ENCODE results near the gene KCTD1.
A peak's percentile ranks its signal among the peaks of the same experiment; 100 is the strongest.

Gene KCTD1

DNA sequence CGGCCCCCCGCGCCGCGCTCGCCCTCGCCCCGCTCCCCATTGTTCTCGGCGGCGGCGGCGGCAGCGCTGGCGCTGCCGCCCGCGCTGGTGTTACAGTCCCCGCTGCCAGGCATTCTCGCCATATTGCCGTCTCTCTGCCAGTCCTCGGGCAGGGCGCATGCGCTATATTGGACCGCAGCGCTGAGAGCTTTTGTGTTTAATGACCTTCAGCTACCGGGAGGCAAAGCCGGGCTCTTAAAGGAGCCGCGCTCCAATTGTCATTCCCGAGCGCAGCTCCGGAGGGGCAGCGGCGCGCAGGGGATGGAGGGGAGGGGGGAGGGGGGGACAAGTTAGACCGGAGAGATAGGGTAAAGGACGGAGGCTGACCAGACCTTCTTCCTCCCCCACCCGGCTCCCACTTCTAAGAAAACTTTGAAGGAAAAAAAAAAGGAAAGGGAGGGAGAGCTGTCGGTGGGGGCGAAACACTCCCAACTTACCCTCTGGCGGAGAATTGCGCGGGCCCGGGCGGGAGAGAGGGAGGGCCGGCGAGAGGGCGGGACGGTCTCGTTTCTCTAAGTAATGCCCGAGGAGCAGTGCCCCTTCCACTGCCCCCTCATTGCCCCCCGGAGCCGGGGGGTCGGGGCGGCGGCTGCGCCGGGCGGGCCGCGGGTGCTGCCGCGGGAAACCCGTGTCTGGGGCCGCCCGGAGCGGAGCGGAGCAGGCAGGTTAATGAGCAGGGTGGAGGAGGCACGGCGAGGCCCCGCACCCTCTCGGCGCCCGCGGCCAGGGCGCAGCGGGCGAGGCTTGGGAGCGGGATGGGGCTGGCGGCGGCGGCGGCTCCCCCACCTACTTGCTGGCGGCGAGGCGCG is at the start of gene KCTD1:
Gene KCTD1 (minus strand): TSS at position 139 of the 848 bp plus-strand sequence. CDS start 17 bp downstream, at position 122.
- DNase-seq = peak; percentile 10

DNA sequence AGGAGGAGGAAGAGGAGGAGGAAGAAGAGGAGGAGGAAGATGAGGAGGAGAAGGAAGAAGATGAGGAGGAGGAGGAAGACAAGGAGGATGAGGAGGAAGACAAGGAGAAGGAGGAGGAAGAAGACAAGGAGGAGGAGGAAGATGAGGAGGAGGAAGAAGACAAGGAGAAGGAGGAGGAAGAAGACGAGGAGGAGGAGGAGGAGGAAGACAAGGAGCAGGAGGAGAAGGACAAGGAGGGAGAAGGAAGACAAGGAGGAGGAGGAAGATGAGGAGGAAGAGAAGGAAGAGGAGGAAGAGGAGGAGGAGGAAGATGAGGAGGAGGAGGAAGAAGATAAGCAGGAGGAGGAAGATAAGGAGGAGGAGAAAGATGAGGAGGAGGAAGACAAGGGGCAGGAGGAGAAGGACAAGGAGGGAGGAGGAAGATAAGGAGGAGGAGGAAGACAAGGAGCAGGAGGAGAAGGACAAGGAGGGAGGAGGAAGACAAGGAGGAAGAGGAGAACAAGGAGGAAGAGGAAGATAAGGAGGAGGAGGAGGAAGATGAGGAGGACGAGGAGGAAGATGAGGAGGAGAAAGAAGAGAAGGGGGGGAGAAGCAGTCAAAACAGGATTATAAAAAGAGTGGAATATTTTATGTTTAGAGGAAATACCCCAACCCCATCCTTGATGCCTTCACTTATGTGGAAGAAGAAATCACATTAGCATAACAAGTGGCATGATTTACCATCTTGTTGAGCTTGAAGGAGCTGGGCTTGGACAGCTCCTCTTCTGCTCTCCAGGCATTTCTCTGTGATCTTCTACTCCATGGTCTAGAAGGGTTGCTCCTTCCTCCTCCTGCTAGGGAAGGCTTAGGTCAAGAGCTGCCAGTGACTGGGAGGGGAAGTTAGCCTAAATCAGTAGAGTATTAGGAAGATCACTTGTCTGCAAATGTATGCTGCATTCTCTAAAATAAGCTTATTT is 45.3 kb upstream of the KCTD1 start:
- DNase-seq = no peak

DNA sequence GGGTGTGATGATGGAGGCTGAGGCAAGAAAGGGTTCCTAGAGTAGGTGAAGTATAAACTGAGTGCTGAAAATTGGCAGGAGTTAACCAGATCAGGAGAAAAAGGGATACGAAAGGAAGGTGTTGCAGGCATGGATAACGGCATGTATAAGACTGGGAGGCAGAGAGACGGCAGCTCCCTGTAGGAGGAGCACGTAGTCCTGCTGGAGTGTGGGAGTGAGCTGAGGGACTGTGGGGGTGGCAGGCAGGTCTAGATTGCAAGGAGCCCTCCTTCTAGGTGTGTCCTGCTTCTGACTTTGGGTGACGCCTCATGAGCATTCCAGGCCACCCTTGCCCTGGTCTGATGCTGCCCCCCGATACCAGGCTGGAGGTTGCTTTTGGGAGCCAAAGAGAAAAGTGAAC is 36.4 kb upstream of the KCTD1 start:
- DNase-seq = no peak

DNA sequence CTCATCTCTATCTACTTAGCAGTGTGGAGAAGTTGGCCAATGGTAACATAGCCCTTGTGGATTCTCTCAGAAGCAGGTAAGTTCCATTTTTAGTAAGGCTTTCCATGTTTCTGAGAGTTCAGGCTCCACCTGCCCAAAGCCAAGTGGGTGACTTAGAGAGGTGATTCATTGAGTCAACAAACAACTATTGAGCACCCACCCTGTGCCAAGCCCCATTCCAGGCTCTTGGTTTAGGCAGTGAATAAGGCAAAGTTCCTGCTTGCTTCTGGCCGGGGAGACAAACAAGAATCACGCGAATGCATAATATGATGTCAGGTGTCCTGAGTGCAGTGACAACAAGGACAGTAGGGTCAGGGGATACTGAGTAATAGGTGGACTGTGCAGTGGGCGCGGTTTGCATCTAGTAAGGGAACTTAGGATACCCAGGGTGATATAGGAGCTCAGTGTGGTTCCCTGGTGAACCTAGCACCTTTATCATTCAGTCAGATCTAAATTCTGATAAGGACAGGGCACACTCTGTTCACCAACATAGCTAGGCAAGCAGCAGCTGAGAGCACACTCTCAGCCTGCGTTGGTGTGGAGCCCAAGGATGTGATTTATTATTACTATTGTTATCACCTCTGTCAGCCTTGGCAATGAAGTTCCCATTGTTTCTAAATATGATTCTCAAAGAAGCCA is 31.7 kb upstream of the KCTD1 start:
- DNase-seq = no peak

DNA sequence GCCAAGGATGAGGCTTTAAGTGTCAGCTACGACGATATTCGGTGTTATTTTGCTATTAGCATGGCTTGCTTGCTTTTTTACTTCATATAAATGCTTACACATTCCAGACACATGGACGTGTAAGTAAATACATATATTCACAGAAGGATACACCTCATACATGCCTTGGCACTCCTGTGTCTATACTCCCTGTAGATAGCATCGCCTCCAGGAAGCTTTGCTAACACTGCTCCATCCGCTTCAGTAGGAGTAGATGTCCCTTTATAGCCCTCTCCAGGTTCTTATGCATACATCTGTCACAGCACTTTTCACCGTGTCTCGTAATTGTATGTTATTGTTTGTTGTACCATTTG is 27.5 kb upstream of the KCTD1 start:
- no peak for DNase-seq

- no peak for DNase-seq
Observed at GRCh38 chr18:26574958-26575864, 26.9 kb upstream of the KCTD1 start.

DNA sequence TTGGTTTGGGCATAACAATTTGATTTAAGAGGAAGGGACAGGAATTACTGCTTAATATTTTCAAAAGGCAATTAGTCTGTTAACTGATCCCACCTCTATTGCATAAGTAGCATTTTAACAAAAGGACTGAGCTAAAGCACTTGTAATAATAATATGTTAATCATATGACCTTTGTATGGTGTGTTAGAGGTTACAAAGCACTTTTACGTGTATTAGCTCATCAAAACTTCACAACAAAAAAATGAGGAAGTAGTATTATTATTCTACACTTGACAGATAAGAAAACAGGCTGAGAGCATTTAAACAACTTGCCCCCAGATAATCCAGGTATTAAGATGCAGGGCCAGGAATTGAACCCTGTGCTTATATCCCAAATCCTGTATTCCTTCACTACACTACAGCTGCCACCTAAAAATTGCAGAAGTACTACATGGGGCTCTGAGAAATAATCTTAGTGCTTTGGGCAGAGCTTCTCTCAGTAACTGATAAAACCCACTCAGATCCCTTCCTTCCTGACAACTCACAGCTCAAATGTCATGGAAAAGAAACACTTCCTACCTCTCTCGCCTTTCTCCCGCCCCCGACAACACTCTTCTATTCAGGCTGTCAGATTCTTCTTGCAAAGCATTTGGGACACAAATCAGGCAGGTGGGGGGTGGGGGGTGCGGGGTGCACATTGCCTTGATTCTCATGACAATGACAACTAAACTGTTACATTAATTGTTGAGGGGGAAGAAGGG is 20.7 kb upstream of the KCTD1 start:
- DNase-seq = no peak

- no peak for DNase-seq
Observed at GRCh38 chr18:26568513-26568912, 20.2 kb upstream of the KCTD1 start.

- DNase-seq = no peak
Observed at GRCh38 chr18:26566874-26567555, 18.7 kb upstream of the KCTD1 start.

GRCh38 chr18:26565514-26565913 is 17.2 kb upstream of the KCTD1 start:
- DNase-seq = no peak

GRCh38 chr18:26563024-26563423 is 14.7 kb upstream of the KCTD1 start:
- DNase-seq = no peak

DNA sequence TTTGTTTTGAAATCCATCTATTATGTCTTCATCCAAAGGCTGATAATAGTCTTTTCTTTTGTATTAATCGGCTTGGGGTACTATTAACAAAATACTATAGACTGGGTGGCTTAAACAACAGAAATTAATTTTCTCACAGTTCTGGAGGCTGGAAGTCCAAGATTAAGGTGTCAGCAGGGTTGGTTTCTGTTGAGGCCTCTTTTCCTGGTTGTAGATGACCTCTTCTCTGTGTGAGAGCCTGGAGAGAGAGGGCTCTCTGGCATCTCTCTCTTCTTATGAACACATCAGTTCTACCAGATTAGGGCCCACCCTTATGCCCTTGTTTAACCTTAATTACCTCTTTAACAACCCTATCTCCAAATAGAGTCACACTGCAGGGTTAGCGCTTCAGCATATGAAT is 14.2 kb upstream of the KCTD1 start:
- DNase-seq = no peak

GRCh38 chr18:26561769-26562168 is 13.4 kb upstream of the KCTD1 start:
- no peak for DNase-seq

GRCh38 chr18:26556573-26556972 is 8.2 kb upstream of the KCTD1 start:
- no peak for DNase-seq

GRCh38 chr18:26555804-26556553 is 7.6 kb upstream of the KCTD1 start:
- no peak for DNase-seq

GRCh38 chr18:26553943-26554342 is 5.6 kb upstream of the KCTD1 start:
- DNase-seq = no peak

GRCh38 chr18:26551695-26552081 is 3.3 kb upstream of the KCTD1 start:
- no peak for DNase-seq

DNA sequence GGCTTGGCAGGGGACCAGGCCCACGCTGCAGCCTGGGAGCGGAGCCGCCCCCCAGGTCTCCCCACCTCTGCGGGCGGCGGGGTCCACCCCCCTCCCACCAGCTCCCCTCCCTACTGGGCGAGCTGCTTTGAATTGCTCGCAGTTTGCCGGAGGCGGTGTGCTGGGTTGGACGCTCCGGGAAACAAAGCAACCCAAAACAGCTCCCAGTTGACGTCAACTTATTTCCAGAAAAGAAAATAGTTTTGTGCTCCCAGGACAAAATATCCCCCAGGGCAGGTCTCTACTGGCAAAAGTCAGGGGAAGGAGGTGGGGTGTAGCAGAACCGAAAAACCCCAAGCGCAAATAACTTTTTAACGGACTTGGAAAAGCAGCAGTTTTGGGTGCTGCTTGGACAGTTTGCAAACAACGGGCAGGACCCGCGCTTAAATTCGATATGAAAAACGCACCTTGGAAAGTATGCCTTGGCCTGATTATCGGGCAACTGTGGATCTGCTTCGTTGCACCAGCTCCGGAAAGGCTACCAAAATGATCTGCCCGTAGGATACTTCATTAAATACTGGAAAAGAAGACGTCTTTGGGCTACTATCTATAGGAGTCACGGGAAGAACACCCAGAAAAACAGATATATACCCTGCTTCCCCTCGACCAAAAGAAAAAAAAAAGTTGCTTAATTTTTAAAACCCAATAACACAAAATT is 2.8 kb upstream of the KCTD1 start:
- no peak for DNase-seq
